Testis (tissue), 3 donors: Measurements from ENCODE around the gene ANO6. TPM values are rescaled to one million over a fixed set of nuclear protein-coding genes. Genes with fewer than 3 reads are reported as not detected.

Source experiments
- DNase-seq: peaks from one replicate; pipeline ENCODE4 v3.0.0-alpha.2; 2019
- H3K27ac ChIP-seq, 2 donors: fragments of 200-600 bp; sonication (generic); one replicate each; pipeline ENCODE4 v1.5.1; 2019
- H3K27me3 ChIP-seq: fragments of 200-600 bp; sonication (generic); one replicate; pipeline ENCODE4 v1.5.1; 2019
- H3K36me3 ChIP-seq: fragments of 200-600 bp; sonication (generic); one replicate; pipeline ENCODE4 v1.5.1; 2017; ENCODE audit warnings: low read depth; ENCODE audit errors: missing control alignments
- H3K4me1 ChIP-seq: fragments of 200-600 bp; sonication (generic); one replicate; pipeline ENCODE4 v1.5.1; 2019
- H3K4me3 ChIP-seq, 2 donors: fragments of 200-600 bp; sonication (generic); one replicate each; pipeline ENCODE4 v1.5.1; 2017 to 2019
- H3K9me3 ChIP-seq: fragments of 200-600 bp; sonication (generic); one replicate; pipeline ENCODE4 v1.5.1; 2017
- POLR2A ChIP-seq: fragments of 450-650 bp; IDR thresholded peaks from one replicate; pipeline ENCODE4 v1.6.1; 2017; ENCODE audit warnings: antibody characterized with exemption, mild to moderate bottlenecking, moderate library complexity
- WGBS, 2 donors: methylation state at CpG; one replicate each; pipeline ENCODE4 v1.1.5; 2018; 5-methylcytosine and 5-hydroxymethylcytosine counted together
- intact Hi-C: fragments of 100-400 bp; cut with DNase I; formaldehyde crosslinking; loops from one replicate; pipeline ENCODE4 v1.15.1; 2023; ENCODE audit warnings: low total_unique reads
- polyA plus RNA-seq: library from polyadenylated mRNA; stranded (reverse); fragments of 350-450 nt; fragmentation: Illumina TruSeq; extraction: RNeasy Lipid Tissue Mini Kit (QIAGEN cat#74804); gene quantifications from one replicate; pipeline ENCODE4 v1.2.3, GENCODE V29; 2014; ENCODE audit warnings: low read depth, low replicate concordance; ENCODE audit not compliant: insufficient read depth
- total RNA-seq, 2 donors: library from RNA; depleted of rRNA; stranded (reverse); fragments of >200 nt; gene quantifications; one replicate each; pipeline ENCODE4 v1.2.3, GENCODE V29; 2016
- TF ChIP-seq, protein P1 (sequence below), 3 experiments: fragments of 450-650 bp in 2 of 3; fragments of 200-600 bp in 1 of 3; sonication (generic) in 1 of 3; IDR thresholded peaks; one replicate each; pipeline ENCODE4 v1.5.1; 2016 to 2019; ENCODE audit warnings: antibody characterized with exemption in 3 of 3, mild to moderate bottlenecking in 2 of 3, moderate library complexity in 1 of 3

ANO6 gene
- total and polyA plus RNA-seq, 3 donors from 2014 or later: 33.1 to 75.7 (median 58.0) TPM

DNA sequence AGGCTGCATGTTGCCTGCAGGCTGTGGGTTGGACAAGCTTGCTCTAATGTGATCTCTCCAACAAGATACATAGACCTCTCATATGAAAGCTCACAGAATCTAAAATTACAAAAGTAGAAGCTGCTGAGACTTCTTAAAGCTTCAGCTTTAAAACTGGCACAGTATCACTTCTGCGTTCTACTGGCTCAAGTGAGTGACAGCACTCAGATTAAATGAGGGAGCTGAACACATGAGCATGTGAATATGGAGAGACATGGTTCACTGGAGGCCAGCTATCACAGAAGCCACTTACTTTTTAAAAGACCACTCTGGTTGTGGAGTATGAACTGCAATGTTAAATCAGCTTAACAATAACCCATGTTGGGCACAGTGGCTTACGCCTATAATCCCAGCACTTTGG lies 29.1 kb upstream of the ANO6 start:
- H3K4me3 ChIP-seq: no peak overlapping the region
- no peak for DNase-seq
- intact Hi-C loops: no loop called here
- no peaks in the 10 kb centered on the region for H3K9me3 ChIP-seq
- TF ChIP-seq, protein P1, sequence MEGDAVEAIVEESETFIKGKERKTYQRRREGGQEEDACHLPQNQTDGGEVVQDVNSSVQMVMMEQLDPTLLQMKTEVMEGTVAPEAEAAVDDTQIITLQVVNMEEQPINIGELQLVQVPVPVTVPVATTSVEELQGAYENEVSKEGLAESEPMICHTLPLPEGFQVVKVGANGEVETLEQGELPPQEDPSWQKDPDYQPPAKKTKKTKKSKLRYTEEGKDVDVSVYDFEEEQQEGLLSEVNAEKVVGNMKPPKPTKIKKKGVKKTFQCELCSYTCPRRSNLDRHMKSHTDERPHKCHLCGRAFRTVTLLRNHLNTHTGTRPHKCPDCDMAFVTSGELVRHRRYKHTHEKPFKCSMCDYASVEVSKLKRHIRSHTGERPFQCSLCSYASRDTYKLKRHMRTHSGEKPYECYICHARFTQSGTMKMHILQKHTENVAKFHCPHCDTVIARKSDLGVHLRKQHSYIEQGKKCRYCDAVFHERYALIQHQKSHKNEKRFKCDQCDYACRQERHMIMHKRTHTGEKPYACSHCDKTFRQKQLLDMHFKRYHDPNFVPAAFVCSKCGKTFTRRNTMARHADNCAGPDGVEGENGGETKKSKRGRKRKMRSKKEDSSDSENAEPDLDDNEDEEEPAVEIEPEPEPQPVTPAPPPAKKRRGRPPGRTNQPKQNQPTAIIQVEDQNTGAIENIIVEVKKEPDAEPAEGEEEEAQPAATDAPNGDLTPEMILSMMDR (IDR thresholded peaks at IDR 0.05): no peak
- TF ChIP-seq POLR2A: no peak
- no peaks in the 10 kb centered on the region for H3K4me1 ChIP-seq
- no peaks in the 10 kb centered on the region for H3K27me3 ChIP-seq
- WGBS, 2 donors: 90 to 93% methylated on average over 2 of the region's 2 CpGs
- no peaks in the 10 kb centered on the region for H3K36me3 ChIP-seq
- H3K27ac ChIP-seq: no peak overlapping the region

DNA sequence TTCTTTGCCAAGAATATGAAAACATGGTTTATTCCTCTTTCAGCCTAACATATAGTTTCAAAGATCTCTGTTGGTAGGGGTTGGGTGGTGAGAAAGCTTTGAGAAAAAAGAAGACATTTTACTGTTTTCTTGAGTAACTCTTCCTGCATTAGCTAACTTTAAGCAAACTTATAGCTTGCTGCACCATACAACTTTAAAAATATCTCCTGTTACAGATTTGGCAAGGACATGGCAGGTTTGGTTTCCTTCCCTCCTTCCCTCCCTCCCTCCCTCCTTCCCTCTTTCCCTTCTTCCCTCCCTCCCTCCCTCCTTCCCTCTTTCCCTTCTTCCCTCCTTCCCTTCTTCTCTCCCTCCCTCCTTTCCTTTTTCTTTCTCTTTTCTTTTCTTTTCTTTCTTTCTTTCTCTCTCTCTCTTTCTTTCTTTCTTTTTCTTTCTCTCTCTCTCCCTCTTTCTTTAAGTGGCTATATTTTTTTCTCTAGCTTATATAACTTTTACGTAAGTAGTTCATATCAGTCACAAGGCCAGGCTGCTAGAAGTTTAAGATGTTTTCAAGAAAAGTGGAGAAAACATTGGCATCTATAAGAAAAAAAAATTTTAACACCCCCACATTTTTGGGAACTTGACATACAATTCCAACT lies 26.0 kb upstream of the ANO6 start:
- Histone ChIP-seq H3K27ac (no peak overlapping the region), H3K4me1 (no peaks in the 10 kb centered on the region), H3K9me3 (no peaks in the 10 kb centered on the region), H3K4me3 (no peak overlapping the region), H3K36me3 (no peaks in the 10 kb centered on the region), H3K27me3 (no peaks in the 10 kb centered on the region)
- intact Hi-C loops: no loop called here
- TF ChIP-seq, protein P1 (IDR thresholded peaks at IDR 0.05): no peak
- no peak for TF ChIP-seq POLR2A
- WGBS, 2 donors: 86 to 97% methylated on average over 1 of the region's 1 CpG
- DNase-seq: no peak

DNA sequence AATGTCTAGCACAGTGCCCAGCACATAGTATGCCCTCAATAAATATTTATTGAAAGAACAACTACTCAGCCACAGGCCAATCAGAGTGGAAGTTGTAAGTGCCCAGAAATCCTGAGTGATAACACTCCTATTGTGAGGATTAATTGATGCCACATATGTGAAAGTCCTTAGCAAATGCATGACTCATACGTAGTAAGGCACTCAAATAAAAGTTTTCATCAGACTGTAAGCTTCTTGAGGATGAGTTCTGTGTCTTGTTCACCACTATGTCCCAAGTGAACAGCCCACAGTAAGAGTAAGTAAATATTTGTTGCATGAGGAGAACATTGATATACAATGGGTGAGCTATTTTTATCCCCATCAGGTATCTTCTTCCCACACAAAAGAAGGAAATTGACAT lies 24.7 kb upstream of the ANO6 start:
- H3K27ac ChIP-seq: no peak overlapping the region
- no peak overlapping the region for H3K4me3 ChIP-seq
- no peaks in the 10 kb centered on the region for H3K36me3 ChIP-seq
- H3K27me3 ChIP-seq: no peaks in the 10 kb centered on the region
- no peaks in the 10 kb centered on the region for H3K9me3 ChIP-seq
- H3K4me1 ChIP-seq: no peaks in the 10 kb centered on the region
- DNase-seq: no peak
- WGBS, 2 donors: 80 to 91% methylated on average over 1 of the region's 1 CpG
- TF ChIP-seq POLR2A: no peak
- TF ChIP-seq, protein P1 (IDR thresholded peaks at IDR 0.05): no peak
- intact Hi-C loops: no loop called here

DNA sequence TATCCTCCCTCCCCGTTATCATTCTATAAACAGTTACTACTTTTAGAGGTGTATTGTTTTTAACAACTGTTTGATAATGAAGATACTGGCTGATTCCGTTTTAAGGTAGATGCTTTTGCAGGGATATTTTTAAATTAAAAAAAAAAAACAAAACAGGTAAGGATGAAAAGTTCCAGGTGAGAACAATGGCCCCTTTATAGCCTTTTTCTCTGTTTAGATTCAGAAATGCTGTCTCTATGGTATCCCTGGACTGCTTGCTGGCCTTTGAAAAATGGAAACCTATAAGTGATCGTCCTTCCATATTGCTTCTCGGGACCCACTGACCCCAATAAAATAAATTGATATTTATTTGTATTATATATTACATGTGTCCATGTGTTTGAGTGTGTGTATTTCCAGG lies 23.2 kb upstream of the ANO6 start:
- Histone ChIP-seq H3K27ac (no peak overlapping the region), H3K27me3 (no peaks in the 10 kb centered on the region), H3K4me3 (no peak overlapping the region), H3K36me3 (no peaks in the 10 kb centered on the region), H3K9me3 (no peaks in the 10 kb centered on the region), H3K4me1 (no peaks in the 10 kb centered on the region)
- intact Hi-C loops: no loop called here
- WGBS, 2 donors: 79 to 84% methylated on average over 4 of the region's 4 CpGs
- TF ChIP-seq POLR2A: no peak
- TF ChIP-seq, protein P1 (IDR thresholded peaks at IDR 0.05): no peak
- DNase-seq: no peak

DNA sequence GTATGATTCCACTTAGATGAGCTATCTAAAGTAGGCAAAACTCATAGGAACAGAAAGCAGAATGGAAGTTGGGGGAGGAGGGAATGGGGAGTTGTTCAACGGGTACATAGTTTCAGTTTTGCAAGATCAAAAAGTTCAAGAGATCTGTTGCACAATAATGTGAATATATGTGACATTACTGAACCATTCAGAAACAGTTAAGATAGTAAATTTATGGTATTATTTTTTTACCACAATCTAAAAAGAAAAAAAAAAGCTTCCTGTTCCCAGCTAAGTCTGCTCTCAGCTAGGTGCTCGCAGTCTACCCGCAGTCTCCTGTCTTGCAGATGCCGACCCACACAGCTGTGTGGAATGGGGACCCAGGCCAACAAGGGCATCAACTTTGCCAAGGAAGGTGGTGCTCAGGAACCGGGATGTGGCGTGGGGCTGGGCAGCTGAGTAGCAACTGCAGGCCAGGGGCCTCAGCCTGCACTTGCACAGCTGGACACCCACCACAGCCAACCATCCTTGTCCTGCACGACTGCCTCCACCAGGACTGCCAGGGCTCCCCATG lies 15.3 kb upstream of the ANO6 start:
- no peak overlapping the region for H3K4me3 ChIP-seq
- intact Hi-C loops: no loop called here
- WGBS, 2 donors: 87 to 89% methylated on average over 6 to 7 of the region's 7 CpGs
- DNase-seq: no peak
- no peak overlapping the region for H3K27ac ChIP-seq
- H3K36me3 ChIP-seq: no peaks in the 10 kb centered on the region
- H3K27me3 ChIP-seq: no peaks in the 10 kb centered on the region
- no peaks in the 10 kb centered on the region for H3K4me1 ChIP-seq
- H3K9me3 ChIP-seq: no peaks in the 10 kb centered on the region
- TF ChIP-seq, protein P1 (IDR thresholded peaks at IDR 0.05): no peak
- TF ChIP-seq POLR2A: no peak
